H1 (cell line): ENCODE data around the gene MACROD2. TPM values are rescaled to one million over a fixed set of nuclear protein-coding genes. Genes with fewer than 3 reads are reported as not detected.

Experiments used
- ATF2 ChIP-seq: IDR thresholded peaks from 2 replicates; pipeline ENCODE4 v1.6.1; 2012; ENCODE audit warnings: low read length, inconsistent platforms
- CEBPB ChIP-seq: IDR thresholded peaks from 2 replicates; pipeline ENCODE4 v1.6.1; 2012; ENCODE audit warnings: low read depth, low read length
- EGR1 ChIP-seq: IDR thresholded peaks from 2 replicates; pipeline ENCODE4 v1.6.1; 2011; ENCODE audit warnings: low read depth, low read length, borderline replicate concordance
- PHF8 ChIP-seq: fragments of 200-600 bp; sonication (generic); conservative IDR thresholded peaks from 2 replicates; pipeline ENCODE4 v1.7.1; 2012; ENCODE audit warnings: low read depth, mild to moderate bottlenecking, inconsistent platforms, low read length, moderate library complexity
- RBBP5 ChIP-seq: IDR thresholded peaks from 2 replicates; pipeline ENCODE4 v1.7.1; 2012; ENCODE audit warnings: low read depth, mild to moderate bottlenecking, inconsistent platforms, low read length, moderate library complexity, borderline replicate concordance
- RXRA ChIP-seq: IDR thresholded peaks from 2 replicates; pipeline ENCODE4 v1.6.1; 2011; ENCODE audit warnings: low read depth, mild to moderate bottlenecking, low read length, moderate library complexity; ENCODE audit not compliant: insufficient read depth
- SRF ChIP-seq: IDR thresholded peaks from 2 replicates; pipeline ENCODE4 v1.6.1; 2011; ENCODE audit warnings: mild to moderate bottlenecking, low read depth, low read length, moderate library complexity
- polyA plus RNA-seq, 7 experiments: library from polyadenylated mRNA; depleted of rRNA in 3 of 7; stranded (reverse) in 5 of 7; unstranded in 2 of 7; fragments of >200 nt in 5 of 7; fragments of 200-250 nt in 2 of 7; gene quantifications; 1 replicate in 5 of 7; 2 replicates in 1 of 7; 4 replicates in 1 of 7; pipeline versions ENCODE4 v1.2.1 to v1.2.3, GENCODE V29; 2011 to 2013; ENCODE audit warnings: missing spikeins in 2 of 7, mixed read lengths in 2 of 7
- total RNA-seq: library from RNA; stranded (reverse); fragmentation: NEBNext Ultra II Directional; extraction: Animal tissue kit (Norgen Biotek cat#: 25700); gene quantifications from 2 replicates; pipeline ENCODE4 v1.2.1, GENCODE V29; 2021

The MACROD2 gene
- total and polyA plus RNA-seq, 2 of the 8 experiments (the other 6 are each of a cell fraction or from before 2014, with no cell fraction given), result 0.70 to 3.9 TPM

GRCh38 chr20:14986026-14986655 lies 990.8 kb downstream of the MACROD2 start (continued):
- no peak for TF ChIP-seq PHF8
- TF ChIP-seq RBBP5, result no peak
- TF ChIP-seq CEBPB, result no peak
- no peak for TF ChIP-seq EGR1
- TF ChIP-seq SRF, result no peak
- no peak for TF ChIP-seq ATF2
- TF ChIP-seq RXRA, result no peak
